HG02759 (cell line): Measurements from ENCODE around the gene KCTD3.
A peak's percentile ranks its signal among the peaks of the same experiment; 100 is the strongest.

Experiments used
- ATAC-seq: cut with Tn5 transposase; IDR thresholded peaks from one replicate; pipeline ENCODE4 v1.9.1; 2021; ENCODE audit warnings: mild to moderate bottlenecking, moderate library complexity; ENCODE audit not compliant: unreplicated experiment

KCTD3 gene

GRCh38 chr1:215566556-215567490, at the start of gene KCTD3:
Gene KCTD3, plus strand, starts transcription at chr1:215567304. Its CDS starts 382 bp downstream, at chr1:215567686.
- peak; percentile 73 for ATAC-seq

GRCh38 chr1:215517441-215517891, 49.6 kb upstream of the KCTD3 start:
- no peak for ATAC-seq

- ATAC-seq: no peak
Measured at GRCh38 chr1:215518594-215518993, 48.5 kb upstream of the KCTD3 start.

GRCh38 chr1:215521279-215521678, 45.8 kb upstream of the KCTD3 start:
- no peak for ATAC-seq

GRCh38 chr1:215523128-215523861, 43.8 kb upstream of the KCTD3 start:
- no peak for ATAC-seq

- no peak for ATAC-seq
Measured at GRCh38 chr1:215523906-215524305, 43.2 kb upstream of the KCTD3 start.

- peak; percentile 63 for ATAC-seq
Measured at GRCh38 chr1:215526147-215526845, 40.8 kb upstream of the KCTD3 start.

GRCh38 chr1:215526846-215527151, 40.3 kb upstream of the KCTD3 start:
- no peak for ATAC-seq

- no peak for ATAC-seq
Measured at GRCh38 chr1:215529111-215529510, 38.0 kb upstream of the KCTD3 start.

GRCh38 chr1:215529571-215529970, 37.5 kb upstream of the KCTD3 start:
- ATAC-seq: no peak

GRCh38 chr1:215530401-215530984, 36.6 kb upstream of the KCTD3 start:
- no peak for ATAC-seq

- ATAC-seq: no peak
Measured at GRCh38 chr1:215539803-215540570, 27.1 kb upstream of the KCTD3 start.

- no peak for ATAC-seq
Measured at GRCh38 chr1:215542301-215542700, 24.8 kb upstream of the KCTD3 start.

- ATAC-seq: peak; percentile 79
Measured at GRCh38 chr1:215543191-215543606, 23.9 kb upstream of the KCTD3 start.

GRCh38 chr1:215543806-215544205, 23.3 kb upstream of the KCTD3 start:
- ATAC-seq: no peak

GRCh38 chr1:215544566-215544965, 22.5 kb upstream of the KCTD3 start:
- no peak for ATAC-seq

GRCh38 chr1:215545096-215545495, 22.0 kb upstream of the KCTD3 start:
- no peak for ATAC-seq

GRCh38 chr1:215547011-215547410, 20.1 kb upstream of the KCTD3 start:
- no peak for ATAC-seq

- no peak for ATAC-seq
Measured at GRCh38 chr1:215551806-215552205, 15.3 kb upstream of the KCTD3 start.

GRCh38 chr1:215554865-215555264, 12.2 kb upstream of the KCTD3 start:
- no peak for ATAC-seq
